Heart left ventricle (tissue), 13 donors: Measurements from ENCODE around the gene PTPRO.

Experiments used
- CTCF ChIP-seq, 12 donors: fragments of 200-600 bp; sonication (generic) in 4 of 12; IDR thresholded peaks; one replicate each; pipeline versions ENCODE4 v1.5.0 to v1.8.0; 2018 to 2022; ENCODE audit warnings: antibody characterized with exemption in 12 of 12, mild to moderate bottlenecking in 5 of 12
- POLR2A ChIP-seq, 2 donors: fragments of 450-650 bp; IDR thresholded peaks; one replicate each; pipeline ENCODE4 v1.6.1; 2017; ENCODE audit warnings: antibody characterized with exemption in 2 of 2, mild to moderate bottlenecking in 2 of 2, moderate library complexity in 2 of 2
- donor health status: ischemic (EF 13 %, LVEDD 7.1; RV severe dilation, severe dysfunction).
- donor health status: DM: no; HTN: yes; CAD: no.
- donor health status: DM: no; HTN: no; CAD: no.
- donor health status: ischemic (EF 25% LVEDD 6.9; RV normal size, moderate dysfunction).
- donor health status: ischemic (EF 25% LVEDD 5.7; RV mildly dilated, moderate dysfunction).
- donor health status: ischemic (EF 35%, LVEDD 5.7; RV mildly dilated, moderate dysfunction).
- donor health status: nonischemic (EF 11% LVEDD 7.7; RV severe dilation, severe dysfunction).
- donor health status: DM: yes; HTN: yes; CAD: no.
- donor health status: PGD.
- donor health status: ischemic (EF 29% LVEDD 5.4; RV normal size, mild dysfunction).
- donor health status: nonischemic (EF 23%, LVEDD 6.1; RV moderate dilation, normal function).

- TF ChIP-seq POLR2A (IDR thresholded peaks at IDR 0.05) (no peak), CTCF (IDR thresholded peaks at IDR 0.05) (no peak)
Measured at GRCh38 chr12:15535352-15535781, 213.1 kb downstream of the PTPRO start.
